ENCODE data around the gene CDKN3. TPM values are rescaled to one million over a fixed set of nuclear protein-coding genes. Genes with fewer than 3 reads are reported as not detected.
"Not testable (repeated sequence)": the region's sequence is repeated elsewhere in the genome, so short reads cannot be mapped to it uniquely, and the experiment has no call there.

CDKN3 gene
- total RNA-seq, 1 donor from 2014 or later = 39.4 TPM

- Mint-ChIP-seq H3K27me3 (ENCODE audit: low read depth) (no peaks in the 10 kb centered on the region), H3K36me3 (ENCODE audit: low read depth) (peaks cover 9% of the 10 kb centered on the region), H3K4me1 (no peaks in the 10 kb centered on the region), H3K4me3 (no peak overlapping the region), H3K27ac (ENCODE audit: unreplicated experiment) (no peak overlapping the region), H3K9me3 (peaks cover 6% of the 10 kb centered on the region)
- no peak for DNase-seq (ENCODE audit: low read depth, low spot score)
- TF ChIP-seq CTCF (conservative IDR thresholded peaks at IDR 0.05) = no peak
These were observed 58.6 kb downstream of the CDKN3 start for GRCh38 chr14:54455363-54455762.

GRCh38 chr14:54456820-54457608 lies 60.2 kb downstream of the CDKN3 start:
- DNase-seq (ENCODE audit: low read depth, low spot score); H3K9me3 Mint-ChIP-seq; H3K4me3 Mint-ChIP-seq; H3K4me1 Mint-ChIP-seq; H3K36me3 Mint-ChIP-seq (ENCODE audit: low read depth); H3K27ac Mint-ChIP-seq (ENCODE audit: unreplicated experiment); H3K27me3 Mint-ChIP-seq (ENCODE audit: low read depth): not testable (repeated sequence)

- no peak for TF ChIP-seq CTCF (conservative IDR thresholded peaks at IDR 0.05)
- H3K9me3 Mint-ChIP-seq = peaks cover 6% of the 10 kb centered on the region
- no peak overlapping the region for H3K4me3 Mint-ChIP-seq
- H3K36me3 Mint-ChIP-seq (ENCODE audit: low read depth) = peaks cover 9% of the 10 kb centered on the region
- H3K4me1 Mint-ChIP-seq = no peaks in the 10 kb centered on the region
- no peaks in the 10 kb centered on the region for H3K27me3 Mint-ChIP-seq (ENCODE audit: low read depth)
- DNase-seq (ENCODE audit: low read depth, low spot score) = no peak
- no peak overlapping the region for H3K27ac Mint-ChIP-seq (ENCODE audit: unreplicated experiment)
These were observed 60.8 kb downstream of the CDKN3 start for GRCh38 chr14:54457609-54457996.

GRCh38 chr14:54458536-54458935 lies 61.7 kb downstream of the CDKN3 start:
- not testable (repeated sequence) for H3K4me1 Mint-ChIP-seq; H3K4me3 Mint-ChIP-seq; H3K36me3 Mint-ChIP-seq (ENCODE audit: low read depth); H3K27me3 Mint-ChIP-seq (ENCODE audit: low read depth); H3K9me3 Mint-ChIP-seq; H3K27ac Mint-ChIP-seq (ENCODE audit: unreplicated experiment); DNase-seq (ENCODE audit: low read depth, low spot score)

GRCh38 chr14:54459106-54459505 lies 62.3 kb downstream of the CDKN3 start:
- no peaks in the 10 kb centered on the region for H3K27me3 Mint-ChIP-seq (ENCODE audit: low read depth)
- no peak for TF ChIP-seq CTCF (conservative IDR thresholded peaks at IDR 0.05)
- H3K4me3 Mint-ChIP-seq = no peak overlapping the region
- no peak for DNase-seq (ENCODE audit: low read depth, low spot score)
- peaks cover 6% of the 10 kb centered on the region for H3K9me3 Mint-ChIP-seq
- H3K4me1 Mint-ChIP-seq = no peaks in the 10 kb centered on the region
- H3K36me3 Mint-ChIP-seq (ENCODE audit: low read depth) = peaks cover 9% of the 10 kb centered on the region
- H3K27ac Mint-ChIP-seq (ENCODE audit: unreplicated experiment) = no peak overlapping the region

GRCh38 chr14:54462048-54462447 lies 65.2 kb downstream of the CDKN3 start:
- H3K4me3 Mint-ChIP-seq = no peak overlapping the region
- no peak for TF ChIP-seq CTCF (conservative IDR thresholded peaks at IDR 0.05)
- no peaks in the 10 kb centered on the region for H3K4me1 Mint-ChIP-seq
- peaks cover 6% of the 10 kb centered on the region for H3K9me3 Mint-ChIP-seq
- no peak overlapping the region for H3K27ac Mint-ChIP-seq (ENCODE audit: unreplicated experiment)
- no peak for DNase-seq (ENCODE audit: low read depth, low spot score)
- H3K36me3 Mint-ChIP-seq (ENCODE audit: low read depth) = peaks cover 9% of the 10 kb centered on the region
- H3K27me3 Mint-ChIP-seq (ENCODE audit: low read depth) = no peaks in the 10 kb centered on the region

Data from neural crest cell (in vitro differentiated cells).